Subcutaneous adipose tissue (tissue), 4 donors: ENCODE results near the gene TTLL11. TPM values are rescaled to one million over a fixed set of nuclear protein-coding genes. Genes with fewer than 3 reads are reported as not detected.

Experiments
- total RNA-seq, 4 donors: library from RNA; depleted of rRNA; stranded (reverse); fragments of >200 nt; gene quantifications; one replicate each; pipeline ENCODE4 v1.1.0, GENCODE V29; 2016
- TF ChIP-seq, protein P1 (sequence below): fragments of 450-650 bp; IDR thresholded peaks from one replicate; pipeline ENCODE4 v1.5.1; 2016; ENCODE audit warnings: low read depth, mild to moderate bottlenecking, control low read depth, antibody characterized with exemption, moderate library complexity

Gene TTLL11
- total RNA-seq, 4 donors from 2014 or later = 4.4 to 8.7 (median 6.4) TPM

- TF ChIP-seq, protein P1, sequence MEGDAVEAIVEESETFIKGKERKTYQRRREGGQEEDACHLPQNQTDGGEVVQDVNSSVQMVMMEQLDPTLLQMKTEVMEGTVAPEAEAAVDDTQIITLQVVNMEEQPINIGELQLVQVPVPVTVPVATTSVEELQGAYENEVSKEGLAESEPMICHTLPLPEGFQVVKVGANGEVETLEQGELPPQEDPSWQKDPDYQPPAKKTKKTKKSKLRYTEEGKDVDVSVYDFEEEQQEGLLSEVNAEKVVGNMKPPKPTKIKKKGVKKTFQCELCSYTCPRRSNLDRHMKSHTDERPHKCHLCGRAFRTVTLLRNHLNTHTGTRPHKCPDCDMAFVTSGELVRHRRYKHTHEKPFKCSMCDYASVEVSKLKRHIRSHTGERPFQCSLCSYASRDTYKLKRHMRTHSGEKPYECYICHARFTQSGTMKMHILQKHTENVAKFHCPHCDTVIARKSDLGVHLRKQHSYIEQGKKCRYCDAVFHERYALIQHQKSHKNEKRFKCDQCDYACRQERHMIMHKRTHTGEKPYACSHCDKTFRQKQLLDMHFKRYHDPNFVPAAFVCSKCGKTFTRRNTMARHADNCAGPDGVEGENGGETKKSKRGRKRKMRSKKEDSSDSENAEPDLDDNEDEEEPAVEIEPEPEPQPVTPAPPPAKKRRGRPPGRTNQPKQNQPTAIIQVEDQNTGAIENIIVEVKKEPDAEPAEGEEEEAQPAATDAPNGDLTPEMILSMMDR = no peak
These were observed 166.0 kb downstream of the TTLL11 start for GRCh38 chr9:121927081-121927480.

GRCh38 chr9:121926351-121926801, 166.7 kb downstream of the TTLL11 start:
- TF ChIP-seq, protein P1 = no peak

DNA sequence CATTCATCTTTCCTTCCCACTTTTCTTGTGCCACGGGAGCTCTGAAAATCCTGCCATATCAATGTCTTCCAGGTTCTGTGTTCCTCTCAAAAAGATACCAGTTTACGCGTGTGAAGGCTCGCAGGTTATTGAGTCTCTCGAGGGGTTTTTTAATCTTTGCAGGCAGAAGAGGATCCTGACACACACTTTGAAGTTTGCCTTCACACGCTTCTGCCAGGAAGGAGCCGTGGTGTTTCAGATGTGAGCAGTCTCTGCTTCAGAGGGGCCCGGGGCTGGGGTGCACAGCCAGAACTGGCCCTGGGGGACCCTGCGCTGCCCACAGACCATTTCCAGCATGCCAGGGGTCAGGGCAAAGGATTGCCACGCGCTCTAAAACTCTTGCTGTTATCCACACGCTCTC, 167.2 kb downstream of the TTLL11 start:
- TF ChIP-seq, protein P1 = no peak

DNA sequence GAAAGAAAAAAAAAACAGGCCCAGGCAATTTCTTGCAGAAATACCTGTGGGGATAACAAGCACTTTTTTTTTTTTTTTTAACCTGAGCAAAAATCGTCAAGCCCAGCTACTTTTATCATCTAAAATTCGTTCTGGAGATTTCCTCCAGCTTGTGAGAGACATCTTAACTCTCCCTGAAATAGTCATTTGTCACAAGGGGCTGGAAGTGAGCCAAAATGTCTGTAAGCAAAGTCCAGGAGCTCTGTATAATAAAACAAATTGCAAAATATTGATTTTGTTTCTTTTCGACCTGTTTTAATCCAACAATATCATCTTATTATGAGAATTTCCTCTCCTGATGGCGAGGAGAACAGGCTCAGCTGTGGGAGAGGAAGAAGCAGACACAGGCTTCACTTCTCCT, 168.4 kb downstream of the TTLL11 start:
- TF ChIP-seq, protein P1 = no peak

DNA sequence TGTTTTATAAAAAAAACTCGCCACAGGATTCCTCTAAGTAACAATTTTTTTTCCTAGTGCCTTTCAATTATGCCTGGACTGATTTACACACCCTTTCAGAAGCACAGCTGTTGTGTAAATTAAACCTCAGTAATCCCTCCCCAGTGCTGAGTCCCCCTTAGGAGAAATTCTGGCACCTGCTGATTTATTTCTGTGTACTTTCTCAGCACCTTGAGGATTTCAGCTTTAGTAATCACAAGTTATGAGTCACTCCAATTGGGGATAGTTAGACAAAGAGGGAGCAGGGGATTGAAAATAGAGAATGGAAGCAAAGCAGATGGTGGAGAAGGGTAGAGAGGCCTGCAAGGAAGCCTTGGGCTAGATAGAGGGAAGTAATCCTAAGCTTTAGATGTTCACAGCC, 171.7 kb downstream of the TTLL11 start:
- TF ChIP-seq, protein P1 = no peak

GRCh38 chr9:121917375-121918335, 175.5 kb downstream of the TTLL11 start:
- TF ChIP-seq, protein P1 = no peak

DNA sequence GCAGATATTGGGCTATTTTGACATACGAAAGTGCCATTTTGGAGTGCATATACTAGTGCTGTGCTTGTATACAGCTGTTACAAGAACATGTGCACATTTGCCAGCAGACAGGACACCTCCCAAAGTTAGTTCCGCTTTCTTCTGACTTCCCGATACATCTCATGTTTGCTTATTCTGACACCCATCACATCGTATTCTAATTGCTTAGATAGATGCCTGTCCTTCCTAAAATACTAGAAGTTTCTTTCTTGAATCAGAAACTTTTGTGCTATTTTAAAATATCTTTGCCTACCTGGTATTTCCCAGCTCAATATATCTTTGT, 177.8 kb downstream of the TTLL11 start:
- TF ChIP-seq, protein P1 = no peak
